B cell (primary cell): Measurements from ENCODE around the gene ZBTB46. TPM values are rescaled to one million over a fixed set of nuclear protein-coding genes. Genes with fewer than 3 reads are reported as not detected.

Experiments
- ATAC-seq: fragments of 200-7000 bp; cut with Tn5 transposase; one replicate; pipeline ENCODE4 v1.10.0; 2021; ENCODE audit warnings: low read depth, mild to moderate bottlenecking, moderate number of reproducible peaks, moderate library complexity
- CTCF ChIA-PET: fragments of 350-600 bp; sonication (Branson Sonifier 250); formaldehyde crosslinking; loops from one replicate; lab custom pipeline; 2021; ENCODE audit warnings: antibody characterized with exemption, inconsistent platforms; lab: Charles Lee
- POLR2A ChIA-PET: fragments of 350-600 bp; sonication (Branson Sonifier 250); formaldehyde crosslinking; loops from one replicate; lab custom pipeline; 2021; ENCODE audit warnings: antibody characterized with exemption; lab: Charles Lee
- DNase-seq: peaks from one replicate; pipeline ENCODE4 v3.0.0; 2013
- H2AFZ ChIP-seq: 2 replicates; pipeline ENCODE4 v1.6.1; 2012; ENCODE audit warnings: mild to moderate bottlenecking, low read depth, low read length; ENCODE audit not compliant: insufficient read depth, poor library complexity, severe bottlenecking
- H3K27ac ChIP-seq, 2 donors: 1 replicate in 1 of 2; 2 replicates in 1 of 2; pipeline ENCODE4 v1.5.1; 2012 to 2013; ENCODE audit warnings: low read length in 2 of 2, mild to moderate bottlenecking in 2 of 2, moderate library complexity in 1 of 2
- H3K27me3 ChIP-seq, 4 experiments: fragments of 200-600 bp in 1 of 4; sonication (generic) in 1 of 4; replicated peaks in 1 of 4; 1 replicate in 2 of 4; 2 replicates in 2 of 4; pipeline versions ENCODE4 v1.6.1 to v1.7.0; 2013 to 2016; ENCODE audit warnings: low read length in 3 of 4, mild to moderate bottlenecking in 2 of 4, mixed read lengths in 1 of 4, moderate library complexity in 1 of 4; ENCODE audit not compliant: insufficient read depth in 4 of 4, control insufficient read depth in 3 of 4; ENCODE audit errors: control extremely low read depth in 1 of 4
- H3K36me3 ChIP-seq, 2 experiments: replicated peaks in 1 of 2; 1 replicate in 1 of 2; 2 replicates in 1 of 2; pipeline versions ENCODE4 v1.6.1 to v1.7.1; 2013; ENCODE audit warnings: low read length in 1 of 2; ENCODE audit not compliant: insufficient read depth in 2 of 2, control insufficient read depth in 1 of 2; ENCODE audit errors: control extremely low read depth in 1 of 2, extremely low read depth in 1 of 2
- H3K4me1 ChIP-seq, 2 donors: fragments of 200-600 bp in 1 of 2; sonication (generic) in 1 of 2; 1 replicate in 1 of 2; 2 replicates in 1 of 2; pipeline versions ENCODE4 v1.5.1 to v1.6.1; 2013 to 2017; ENCODE audit warnings: low read length in 2 of 2; ENCODE audit not compliant: control insufficient read depth in 2 of 2, insufficient read depth in 2 of 2
- H3K4me2 ChIP-seq: replicated peaks from 2 replicates; pipeline ENCODE3; 2012; ENCODE audit warnings: mild to moderate bottlenecking, low read depth, low read length; ENCODE audit not compliant: poor library complexity, severe bottlenecking
- H3K4me3 ChIP-seq, 5 experiments: fragments of 200-600 bp in 1 of 5; sonication (generic) in 1 of 5; 1 replicate in 3 of 5; 2 replicates in 2 of 5; pipeline versions ENCODE4 v1.5.1 to v1.7.0; 2011 to 2016; ENCODE audit warnings: low read length in 4 of 5, mild to moderate bottlenecking in 4 of 5, low read depth in 2 of 5, control low read depth in 1 of 5, moderate library complexity in 1 of 5; ENCODE audit not compliant: insufficient read depth in 1 of 5; ENCODE audit errors: control extremely low read depth in 1 of 5, extremely low read depth in 1 of 5
- H3K79me2 ChIP-seq: fragments of 200-600 bp; sonication (generic); one replicate; pipeline ENCODE4 v1.6.0; 2016; ENCODE audit warnings: low read length; ENCODE audit not compliant: control insufficient read depth, insufficient read depth
- H3K9ac ChIP-seq: fragments of 200-600 bp; sonication (generic); 2 replicates; pipeline ENCODE4 v1.6.1; 2017; ENCODE audit warnings: mild to moderate bottlenecking, low read length, moderate library complexity
- H3K9me3 ChIP-seq, 3 donors: one replicate each; pipeline versions ENCODE4 v1.6.1 to v1.7.1; 2013; ENCODE audit warnings: low read length in 2 of 3; ENCODE audit not compliant: control insufficient read depth in 2 of 3, insufficient read depth in 1 of 3; ENCODE audit errors: control extremely low read depth in 1 of 3
- H4K20me1 ChIP-seq: 2 replicates; pipeline ENCODE4 v1.6.0; 2012; ENCODE audit warnings: mild to moderate bottlenecking, low read length; ENCODE audit not compliant: insufficient read depth, control insufficient read depth, poor library complexity, severe bottlenecking
- H3K27ac Mint-ChIP-seq: one replicate; pipeline ENCODE4 v1.8.0; 2021; ENCODE audit warnings: mixed read lengths
- H3K27me3 Mint-ChIP-seq: one replicate; pipeline ENCODE4 v1.8.0; 2021; ENCODE audit warnings: mixed read lengths
- H3K4me1 Mint-ChIP-seq: one replicate; pipeline ENCODE4 v1.8.0; 2021; ENCODE audit warnings: mixed read lengths
- H3K4me3 Mint-ChIP-seq: one replicate; pipeline ENCODE4 v1.8.0; 2021; ENCODE audit warnings: mixed read lengths
- H3K9me3 Mint-ChIP-seq: one replicate; pipeline ENCODE4 v1.8.0; 2022; ENCODE audit warnings: mixed read lengths; ENCODE audit not compliant: insufficient read depth
- CTCF ChIP-seq: fragments of 200-600 bp; IDR thresholded peaks from one replicate; pipeline ENCODE4 v1.8.0; 2022; ENCODE audit warnings: antibody characterized with exemption, mild to moderate bottlenecking
- EZH2 ChIP-seq: IDR thresholded peaks from 2 replicates; pipeline ENCODE4 v1.6.1; 2012; ENCODE audit warnings: borderline replicate concordance, low read depth, mild to moderate bottlenecking, moderate library complexity, low read length; ENCODE audit not compliant: insufficient read depth, poor library complexity, severe bottlenecking
- WGBS: methylation state at CpG from one replicate; pipeline ENCODE4 v1.1.5; 2013; ENCODE audit warnings: missing lambda C conversion rate; ENCODE audit not compliant: insufficient coverage; 5-methylcytosine and 5-hydroxymethylcytosine counted together
- intact Hi-C: fragments of 100-400 bp; cut with micrococcal nuclease; formaldehyde crosslinking; loops from one replicate; pipeline ENCODE4 v1.10.0; 2022
- polyA plus RNA-seq: library from polyadenylated mRNA; depleted of rRNA; stranded (reverse); fragments of >200 nt; gene quantifications from 2 replicates; pipeline ENCODE4 v1.2.3, GENCODE V29; 2012
- total RNA-seq, 2 donors: library from RNA; stranded (reverse); fragments of 120-200 nt in 1 of 2; gene quantifications; 1 replicate in 1 of 2; 2 replicates in 1 of 2; pipeline versions ENCODE4 v1.2.3 to v1.2.4, GENCODE V29; 2013 to 2022

ZBTB46 gene
- total and polyA plus RNA-seq, 2 donors (not counting 1 experiment from before 2014, with no cell fraction given), result 0.16 to 0.64 TPM

DNA sequence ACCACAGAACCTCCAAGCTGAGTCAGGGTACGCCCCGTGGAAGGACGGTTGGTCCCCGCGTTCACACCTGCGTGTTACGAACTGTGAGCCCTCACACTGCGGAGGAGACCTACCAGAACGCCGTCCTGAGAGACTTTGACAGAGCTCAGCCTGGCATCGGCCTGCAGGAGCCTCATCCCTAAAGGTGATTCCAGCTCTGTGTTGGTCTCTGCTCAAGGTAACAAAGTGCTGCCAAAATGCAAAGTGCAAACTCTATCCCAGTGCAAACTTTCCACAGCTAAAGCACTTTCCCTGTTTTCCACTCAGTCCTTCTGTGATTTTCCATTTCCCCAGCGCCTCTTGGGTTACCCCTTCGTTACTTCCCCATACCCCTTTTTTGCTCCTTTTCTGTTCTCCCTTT lies 8.6 kb upstream of the ZBTB46 start:
- Histone ChIP-seq H3K9me3 (no peaks in the 10 kb centered on the region), H3K27ac (no peak overlapping the region), H3K4me3 (no peak overlapping the region), H2AFZ (no peak overlapping the region), H3K79me2 (no peaks in the 10 kb centered on the region), H3K9ac (no peak overlapping the region), H3K27me3 (peaks cover 0 to 26% (median 5%) of the 10 kb centered on the region in 4 experiments), H3K36me3 (no peaks in the 10 kb centered on the region), H3K4me1 (peaks cover 16 to 34% of the 10 kb centered on the region in 2 donors), H4K20me1 (no peaks in the 10 kb centered on the region), H3K4me2 (no peak overlapping the region)
- ATAC-seq (no peak), DNase-seq (no peak)
- Mint-ChIP-seq H3K27me3 (peaks cover 21% of the 10 kb centered on the region), H3K4me3 (no peak overlapping the region), H3K9me3 (no peaks in the 10 kb centered on the region), H3K4me1 (peaks cover 22% of the 10 kb centered on the region), H3K27ac (no peak overlapping the region)
- TF ChIP-seq EZH2, result no peak
- no peak for TF ChIP-seq CTCF
- CTCF ChIA-PET, result no interaction called here
- POLR2A ChIA-PET, result no interaction called here
- 87% methylated on average over 13 of the region's 13 CpGs for WGBS
- intact Hi-C loops, result no loop called here

GRCh38 chr20:63837479-63837878 lies 6.4 kb upstream of the ZBTB46 start:
- POLR2A ChIA-PET, result no interaction called here
- Histone ChIP-seq H4K20me1 (no peaks in the 10 kb centered on the region), H3K4me2 (no peak overlapping the region), H3K4me3 (no peak overlapping the region), H3K36me3 (no peaks in the 10 kb centered on the region), H3K4me1 (peaks cover 7 to 14% of the 10 kb centered on the region in 2 donors), H2AFZ (no peak overlapping the region), H3K79me2 (no peaks in the 10 kb centered on the region), H3K27me3 (peaks cover 0 to 10% (median 0%) of the 10 kb centered on the region in 4 experiments), H3K9me3 (no peaks in the 10 kb centered on the region), H3K27ac (no peak overlapping the region), H3K9ac (no peak overlapping the region)
- Mint-ChIP-seq H3K4me3 (no peak overlapping the region), H3K9me3 (no peaks in the 10 kb centered on the region), H3K4me1 (peaks cover 12% of the 10 kb centered on the region), H3K27ac (no peak overlapping the region), H3K27me3 (peaks cover 7% of the 10 kb centered on the region)
- intact Hi-C loops, result no loop called here
- TF ChIP-seq EZH2, result no peak
- TF ChIP-seq CTCF, result no peak
- 64% methylated on average over 3 of the region's 8 CpGs for WGBS
- ATAC-seq, result no peak
- no peak for DNase-seq
- CTCF ChIA-PET, result no interaction called here
